GM19467 (cell line): ENCODE measurements around the gene C15orf62.
A peak's percentile ranks its signal among the peaks of the same experiment; 100 is the strongest.

Source experiments
- ATAC-seq: cut with Tn5 transposase; IDR thresholded peaks from one replicate; pipeline ENCODE4 v1.9.1; 2021; ENCODE audit warnings: mild to moderate bottlenecking, moderate library complexity; ENCODE audit not compliant: unreplicated experiment

The C15orf62 gene

DNA sequence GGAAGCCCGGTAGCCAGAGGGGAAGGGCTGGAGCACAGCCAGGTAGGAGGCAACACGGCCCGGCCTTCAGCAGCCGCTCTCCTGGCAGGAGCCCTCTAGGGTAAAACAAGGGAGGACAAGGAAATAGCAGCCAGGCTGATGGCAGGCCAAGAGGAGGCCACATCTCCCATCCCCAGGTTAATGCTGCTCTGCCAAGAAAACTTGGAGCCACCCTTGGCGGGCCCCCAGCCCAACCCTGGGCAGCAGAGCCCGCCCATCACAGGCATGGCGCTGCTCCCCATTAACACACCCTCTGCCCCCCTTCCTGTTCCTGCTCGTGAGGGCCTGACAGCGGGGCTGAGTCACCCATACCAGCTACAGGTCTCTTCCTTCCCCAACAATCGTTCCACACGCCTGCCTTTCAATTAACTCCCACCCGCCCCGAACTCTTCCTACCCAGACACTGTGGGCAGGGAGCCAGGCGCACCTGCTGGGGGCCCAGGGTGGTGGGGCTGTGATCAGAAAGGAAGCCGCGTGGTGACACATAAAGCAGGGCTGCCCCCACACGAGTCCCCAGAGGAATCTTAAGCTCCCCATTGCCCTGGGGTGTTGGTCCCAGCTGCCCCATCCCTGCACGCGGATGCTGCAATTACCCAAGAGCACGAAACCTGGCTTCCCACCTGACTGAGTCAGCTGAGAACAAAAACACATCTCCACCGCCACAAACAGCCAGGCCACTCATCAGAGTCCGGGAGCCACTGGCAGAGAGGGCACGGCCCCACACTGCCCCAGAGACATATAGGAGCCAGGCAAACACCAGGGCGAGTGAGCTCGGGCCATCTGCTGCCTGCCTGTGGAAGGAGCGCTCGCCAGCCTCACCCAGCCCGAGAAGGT, at the start of gene C15orf62:
Gene C15orf62, plus strand, starts transcription at position 707 of the 873 bp plus-strand sequence. CDS start 516 bp downstream, outside the sequence.
- peak; percentile 41 for ATAC-seq

- ATAC-seq: no peak
Observed at GRCh38 chr15:40721701-40722100, 48.1 kb upstream of the C15orf62 start.

- ATAC-seq: no peak
Observed at GRCh38 chr15:40722354-40722753, 47.4 kb upstream of the C15orf62 start.

DNA sequence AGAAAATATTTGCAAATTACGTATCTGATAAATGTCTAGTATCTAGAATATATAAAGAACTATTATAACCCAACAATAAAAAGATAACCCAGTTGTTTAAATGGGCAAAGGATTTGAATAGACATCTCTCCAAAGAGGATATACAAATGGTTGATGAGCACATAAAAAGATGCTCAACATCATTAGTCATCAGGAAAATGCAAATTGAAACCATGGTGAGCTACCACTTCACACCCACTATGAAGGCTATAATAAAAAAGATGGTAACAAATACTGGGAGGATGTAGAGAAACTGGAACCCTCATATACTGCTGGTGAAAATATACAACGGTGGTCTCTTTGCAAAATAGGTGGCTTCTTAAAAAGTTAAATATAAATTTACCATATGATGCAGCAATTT, 46.8 kb upstream of the C15orf62 start:
- no peak for ATAC-seq

DNA sequence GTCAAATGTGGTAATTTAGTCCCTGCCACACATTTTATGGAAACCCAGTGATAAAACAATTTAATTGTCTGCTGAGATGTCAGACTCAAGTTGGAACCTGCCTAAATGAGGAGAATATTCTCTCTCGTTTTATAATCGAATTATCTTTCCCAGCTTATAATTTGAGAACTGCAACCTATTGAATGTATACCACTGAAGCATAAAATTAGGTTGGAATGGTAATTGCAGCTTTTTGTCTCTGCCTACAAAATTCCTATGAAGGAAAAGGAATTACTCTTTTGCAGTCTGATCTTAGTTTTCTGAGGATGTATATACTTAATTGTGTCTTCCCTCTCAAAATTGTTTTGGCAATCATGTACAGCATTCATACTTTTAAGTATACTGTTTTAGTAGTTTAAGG, 45.9 kb upstream of the C15orf62 start:
- no peak for ATAC-seq

- ATAC-seq: no peak
Observed at GRCh38 chr15:40731034-40731433, 38.7 kb upstream of the C15orf62 start.

- ATAC-seq: no peak
Observed at GRCh38 chr15:40736575-40736974, 33.2 kb upstream of the C15orf62 start.

- ATAC-seq: no peak
Observed at GRCh38 chr15:40737048-40737447, 32.7 kb upstream of the C15orf62 start.

DNA sequence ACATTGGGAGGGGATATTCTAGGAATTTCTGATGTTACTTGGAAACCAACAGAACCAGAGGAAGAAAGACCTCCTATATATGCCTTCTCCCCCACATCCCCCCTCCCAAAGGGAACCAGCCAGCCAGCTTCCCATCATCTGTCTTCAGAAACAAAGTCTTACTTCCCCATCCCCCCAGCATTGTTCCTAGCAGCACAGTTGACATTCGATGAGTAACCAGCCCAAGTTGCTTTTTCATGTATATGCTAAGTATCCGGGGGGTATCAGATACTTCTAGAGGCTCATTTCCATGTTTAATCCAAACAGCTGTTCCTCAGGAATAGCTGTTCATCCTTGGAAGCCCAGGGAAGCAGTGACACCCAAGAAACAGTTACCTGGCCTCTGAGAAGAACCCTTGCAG, 30.7 kb upstream of the C15orf62 start:
- ATAC-seq: no peak

DNA sequence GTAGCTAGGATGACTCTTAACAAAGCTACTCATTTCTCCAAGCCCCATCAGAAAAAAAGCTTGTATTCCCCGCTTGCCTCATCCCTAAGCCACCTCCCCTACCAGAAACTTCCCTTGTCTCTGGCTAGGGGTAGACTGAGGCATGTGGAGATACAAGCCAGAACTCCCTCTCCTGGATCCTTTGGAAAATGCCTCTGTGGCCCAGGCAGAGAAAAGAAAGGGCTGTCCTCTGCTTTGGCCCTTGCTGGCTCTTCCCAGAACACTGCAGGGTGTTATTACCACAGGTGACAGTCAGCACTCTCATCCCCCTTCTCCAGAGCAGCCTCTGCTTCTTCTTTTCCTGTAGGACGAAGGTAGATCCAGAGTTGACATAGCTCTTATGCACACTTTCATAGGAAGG, 29.9 kb upstream of the C15orf62 start:
- ATAC-seq: no peak

DNA sequence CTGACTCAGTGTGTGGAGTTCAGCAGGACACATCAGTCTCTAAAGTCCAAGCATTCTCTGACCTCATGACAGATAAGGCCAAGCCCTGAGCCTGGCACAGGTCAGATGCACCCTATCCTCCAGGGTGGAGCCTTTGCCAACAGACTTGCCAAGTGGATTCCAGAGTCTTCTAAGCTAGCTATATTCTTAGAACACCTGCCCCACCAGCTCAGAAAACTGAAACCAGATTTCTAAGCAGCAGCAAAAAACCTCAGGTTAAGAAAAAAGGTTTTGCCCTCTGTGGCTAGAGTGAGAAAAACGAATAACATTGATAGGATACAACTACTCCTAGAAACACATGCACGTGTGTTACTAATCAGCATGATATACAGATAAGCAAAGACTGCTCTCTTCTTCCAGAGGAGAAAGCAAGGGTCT, 26.3 kb upstream of the C15orf62 start:
- no peak for ATAC-seq

- no peak for ATAC-seq
Observed at GRCh38 chr15:40743921-40744814, 25.6 kb upstream of the C15orf62 start.

- ATAC-seq: no peak
Observed at GRCh38 chr15:40744815-40745152, 25.0 kb upstream of the C15orf62 start.

GRCh38 chr15:40746916-40747418, 22.8 kb upstream of the C15orf62 start:
- no peak for ATAC-seq

GRCh38 chr15:40747685-40748631, 21.8 kb upstream of the C15orf62 start:
- ATAC-seq: no peak

- no peak for ATAC-seq
Observed at GRCh38 chr15:40749151-40749630, 20.6 kb upstream of the C15orf62 start.

- ATAC-seq: no peak
Observed at GRCh38 chr15:40750885-40751284, 18.9 kb upstream of the C15orf62 start.

DNA sequence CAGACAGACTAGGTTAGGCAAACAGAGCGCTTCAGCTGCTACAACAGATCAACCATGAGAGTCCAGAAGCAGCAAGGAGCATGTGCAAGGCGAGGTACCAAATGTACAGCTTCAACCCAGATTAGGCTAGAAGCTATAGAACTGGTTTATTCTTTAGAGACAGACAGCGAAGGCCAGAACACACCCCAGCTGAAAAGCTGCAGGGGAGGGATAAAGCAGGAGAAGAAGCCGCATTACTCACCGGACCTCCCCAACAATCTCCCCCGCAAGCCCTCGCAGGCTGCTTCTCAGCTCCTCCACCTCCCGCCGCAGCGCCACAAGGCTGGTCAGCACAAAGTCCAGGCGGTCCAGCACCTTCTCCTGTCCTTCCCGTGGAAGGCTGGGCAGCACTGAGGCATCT, 18.0 kb upstream of the C15orf62 start:
- no peak for ATAC-seq

- no peak for ATAC-seq
Observed at GRCh38 chr15:40754574-40754882, 15.3 kb upstream of the C15orf62 start.
